NOMO-1 treated with dmso at 0.1 percent for 144 hours (cell line): ENCODE data around the gene TMEM80.
"Not testable (repeated sequence)": the region's sequence is repeated elsewhere in the genome, so short reads cannot be mapped to it uniquely, and the experiment has no call there.

Experiments
- DNase-seq: peaks from one replicate; lab custom pipeline; 2025; ENCODE audit not compliant: unreplicated experiment; lab: John Stamatoyannopoulos, UW

The TMEM80 gene

DNA sequence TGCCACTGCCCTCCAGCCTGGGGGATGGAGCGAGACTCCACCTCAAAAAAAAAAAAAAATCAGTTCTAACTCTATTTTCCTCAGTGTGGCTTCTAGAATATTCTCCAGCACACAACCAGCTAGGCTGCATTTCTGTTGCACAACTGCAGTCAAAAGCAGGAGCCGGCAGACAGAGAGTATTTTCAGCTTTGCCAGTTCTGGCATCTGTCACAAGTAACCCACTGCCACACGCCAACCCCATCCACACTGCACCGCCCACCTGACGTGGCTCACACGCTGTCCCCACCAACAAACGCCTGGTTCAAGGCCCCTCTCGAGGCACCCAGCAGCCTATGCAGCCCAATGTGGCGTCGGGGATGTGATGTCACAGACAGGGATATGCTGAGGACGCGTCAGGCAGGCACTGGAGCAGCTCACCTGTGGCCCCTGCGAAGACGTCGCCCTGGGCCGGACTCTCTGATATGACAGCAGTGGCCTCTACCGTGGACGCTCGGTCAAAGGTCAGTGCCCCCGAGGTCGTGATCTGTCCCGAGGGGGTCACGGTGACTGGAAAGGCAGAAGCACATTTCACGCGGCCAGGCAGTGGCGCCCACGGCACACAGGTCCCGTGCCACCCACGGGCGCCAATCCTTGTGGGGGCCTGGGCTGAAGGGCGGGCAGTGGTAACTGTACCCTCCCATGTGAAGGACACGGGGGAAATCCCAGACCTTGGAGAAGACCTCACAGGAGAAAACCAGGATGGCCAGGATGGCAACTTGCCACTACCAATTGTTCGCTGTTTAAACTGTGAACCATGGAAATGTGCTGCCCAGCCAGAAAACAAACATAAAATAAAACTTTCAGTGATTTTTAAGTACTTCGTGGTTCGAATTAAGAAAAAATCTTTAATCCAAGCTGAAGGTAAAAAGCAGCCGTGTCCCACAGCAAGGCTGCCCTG is 16.1 kb upstream of the TMEM80 start:
- DNase-seq, result no peak

DNA sequence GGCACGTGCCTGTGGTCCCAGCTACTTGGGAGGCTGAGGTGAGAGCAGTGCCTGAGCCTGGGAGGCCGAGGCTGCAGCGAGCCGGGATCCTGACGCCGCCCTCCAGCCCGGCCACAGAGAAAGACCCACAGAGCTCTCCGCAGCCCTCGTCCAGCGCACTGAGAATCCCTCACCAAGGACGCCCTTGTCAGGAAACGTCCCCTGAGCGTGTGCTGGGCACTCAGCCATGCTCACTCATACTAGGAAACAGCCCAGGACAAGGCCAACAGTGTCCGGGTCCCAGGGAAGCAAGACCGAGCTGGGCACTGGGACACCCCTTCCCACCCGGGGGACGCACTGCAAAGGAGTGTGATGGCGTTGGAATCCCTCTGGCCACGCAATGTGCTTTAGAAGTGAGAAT is 15.1 kb upstream of the TMEM80 start:
- no peak for DNase-seq

DNA sequence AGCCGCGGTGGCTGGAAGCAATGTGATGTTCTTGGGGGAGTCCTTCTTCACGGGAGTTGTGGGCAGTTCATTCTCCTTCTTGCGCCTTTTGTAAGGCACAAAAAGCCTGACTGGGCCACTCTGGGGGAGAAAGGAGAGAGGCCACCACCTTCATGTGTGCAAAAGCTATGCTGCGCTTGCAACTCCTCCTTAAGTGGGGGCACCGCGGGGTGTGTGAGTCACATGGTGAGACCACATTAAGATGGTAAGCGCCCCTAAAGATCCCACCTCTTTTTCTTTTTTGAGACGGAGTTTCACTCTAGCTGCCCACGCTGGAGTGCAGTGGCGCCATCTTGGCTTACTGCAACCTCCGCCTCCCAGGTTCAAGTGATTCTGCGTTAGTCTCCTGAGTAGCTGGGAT is 14.6 kb upstream of the TMEM80 start:
- DNase-seq, result no peak

DNA sequence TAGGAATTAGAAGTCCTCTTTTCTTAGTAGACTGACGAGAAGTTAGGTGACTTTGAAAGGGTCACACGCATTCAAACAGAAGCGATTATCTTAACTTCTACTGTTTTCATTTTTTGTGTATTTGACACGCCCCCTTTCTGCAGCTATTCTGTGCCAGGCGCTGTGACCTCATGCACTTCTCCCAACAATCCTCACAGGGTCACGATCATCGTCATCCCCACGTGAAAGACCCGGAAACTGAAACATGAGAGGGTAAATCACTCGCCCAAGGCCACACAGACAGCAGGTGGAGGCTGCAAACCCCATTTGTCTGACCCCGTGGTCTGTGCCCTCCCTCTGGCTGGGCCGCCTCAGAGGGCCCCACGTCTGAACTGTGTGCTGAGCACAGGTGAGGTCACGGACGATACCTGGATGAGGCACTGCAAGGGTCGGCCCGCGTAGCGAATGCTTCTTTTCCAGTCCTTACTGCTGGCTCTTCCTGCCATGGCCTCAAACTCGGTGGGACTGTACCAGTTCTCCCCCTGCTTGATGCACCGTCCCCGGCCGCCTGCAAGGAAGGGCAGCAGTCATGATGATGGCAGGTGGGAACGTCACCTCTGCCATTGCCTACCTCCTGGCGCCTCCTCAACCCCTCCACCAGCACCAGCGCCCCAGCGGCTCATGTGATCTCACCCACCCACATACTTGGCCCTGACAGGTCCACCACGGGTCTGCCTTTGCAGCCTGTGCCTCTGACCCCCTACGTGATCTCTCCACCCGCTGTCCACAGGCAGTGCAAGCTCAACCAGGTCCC is 9.0 kb upstream of the TMEM80 start:
- no peak for DNase-seq

DNA sequence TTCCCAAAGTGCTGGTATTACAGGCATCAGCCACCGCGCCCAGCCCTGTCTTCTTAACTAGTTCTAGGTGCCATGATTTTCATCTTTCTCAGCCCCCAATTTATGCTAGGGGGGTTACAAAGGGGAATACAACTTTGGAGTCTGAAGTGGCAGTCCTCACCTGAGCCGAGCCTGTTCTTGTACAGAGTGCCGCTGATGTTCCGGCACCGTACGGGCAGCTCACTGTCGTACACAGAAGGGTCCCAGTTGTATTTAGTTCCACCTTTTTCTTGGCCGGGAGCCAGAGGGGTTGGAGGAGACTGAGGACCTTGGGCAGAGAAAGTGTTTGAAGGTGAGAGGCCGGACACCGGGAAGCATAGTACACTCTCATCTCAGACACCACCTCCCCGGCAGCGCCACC is 7.9 kb upstream of the TMEM80 start:
- no peak for DNase-seq

DNA sequence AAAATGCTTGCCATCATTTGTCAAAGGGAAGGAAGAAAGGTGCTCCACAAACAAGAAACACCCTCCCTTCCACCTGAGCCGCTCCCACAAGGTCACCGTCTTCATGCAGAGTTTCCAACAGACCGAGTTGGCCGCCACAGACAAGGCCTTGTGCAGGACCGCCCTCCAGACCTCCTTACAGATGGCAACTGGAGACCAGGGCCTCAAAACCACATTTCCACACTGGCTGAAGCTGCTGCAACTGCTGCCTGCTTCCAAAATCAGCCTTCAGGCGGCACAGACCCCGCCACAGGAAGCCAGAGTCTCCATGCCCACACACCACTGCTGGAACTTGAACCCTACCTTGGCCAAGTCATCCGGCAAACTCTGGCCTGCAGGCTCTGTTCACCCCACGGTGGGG is 6.9 kb upstream of the TMEM80 start:
- DNase-seq, result no peak

DNA sequence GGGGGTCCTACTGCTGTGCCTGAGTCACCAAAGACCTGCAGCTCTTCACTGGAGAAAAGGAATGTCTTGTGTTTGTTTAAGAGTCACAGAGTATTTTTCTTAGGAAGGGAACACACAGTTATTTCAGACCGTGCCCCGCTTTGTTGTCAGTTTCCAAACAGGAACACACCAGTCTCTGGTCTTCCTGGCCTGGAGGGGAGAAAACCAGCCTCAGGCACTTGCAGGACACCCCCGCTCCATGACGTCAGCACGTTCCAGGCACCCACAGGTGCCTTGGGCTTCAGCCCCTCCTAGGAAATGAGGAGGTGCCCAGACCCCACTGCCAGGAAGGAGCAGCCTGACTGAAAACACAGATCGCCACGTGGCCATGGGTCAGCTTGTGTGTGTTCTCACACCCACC is 6.0 kb upstream of the TMEM80 start:
- no peak for DNase-seq

DNA sequence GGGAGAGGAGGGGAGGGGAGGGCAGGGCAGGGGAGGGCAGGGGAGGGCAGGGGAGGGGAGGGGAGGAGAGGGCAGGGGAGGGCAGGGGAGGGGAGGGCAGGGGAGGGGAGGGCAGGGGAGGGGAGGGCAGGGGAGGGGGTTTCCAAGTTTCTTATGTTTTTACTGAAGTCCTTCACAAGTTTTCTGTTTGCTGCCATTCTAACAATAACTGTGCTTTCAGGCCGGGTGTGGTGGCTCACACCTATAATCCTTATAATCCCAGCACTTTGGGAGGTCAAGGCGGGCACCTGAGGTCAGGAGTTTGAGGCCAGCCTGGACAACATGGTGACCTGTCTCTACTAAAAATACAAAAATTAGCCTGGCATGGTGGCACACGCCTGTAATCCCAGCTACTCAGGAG is 5.4 kb upstream of the TMEM80 start:
- DNase-seq, result not testable (repeated sequence)

DNA sequence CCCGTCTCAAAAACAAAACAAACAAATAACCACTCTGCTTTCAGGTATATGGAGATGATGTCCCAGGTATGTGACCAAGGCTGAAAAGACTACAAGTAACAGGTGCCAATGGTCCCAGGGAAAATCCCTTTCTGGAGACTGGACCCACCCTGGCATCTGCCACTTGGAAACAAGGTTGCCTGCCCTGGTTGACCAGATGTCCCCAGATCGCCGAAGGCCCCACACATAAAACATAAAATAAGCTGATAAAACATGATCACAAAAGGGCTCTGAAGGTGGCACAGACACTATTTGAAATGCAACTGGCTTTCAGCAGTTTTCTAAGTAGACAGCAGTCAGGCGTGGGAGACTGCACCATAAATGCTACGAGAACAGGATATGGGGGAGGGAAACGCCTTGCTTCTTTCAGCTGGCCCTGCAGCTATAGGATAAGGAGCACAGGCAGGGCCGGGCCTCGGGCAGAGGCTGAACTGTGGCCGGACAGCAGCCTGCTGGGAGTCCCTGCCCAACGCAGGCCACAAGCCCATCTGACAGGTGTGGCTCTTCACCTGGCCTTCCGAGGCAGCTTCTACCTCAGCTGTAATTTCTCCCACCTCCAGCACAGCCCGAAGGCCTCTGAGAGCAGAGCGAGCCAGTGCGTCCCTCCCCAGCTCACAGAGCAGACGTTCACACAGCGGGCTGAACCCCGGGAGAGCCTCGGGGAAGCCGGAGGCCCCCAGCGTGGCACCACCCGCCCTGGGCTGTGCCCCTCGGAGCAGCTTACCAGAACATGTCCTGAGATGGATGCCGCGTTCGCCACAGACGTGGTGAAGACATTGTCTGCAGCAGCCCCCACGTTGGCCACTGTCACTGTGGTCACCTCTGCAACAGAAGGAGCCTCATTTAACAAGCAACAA is 4.6 kb upstream of the TMEM80 start:
- DNase-seq, result no peak

DNA sequence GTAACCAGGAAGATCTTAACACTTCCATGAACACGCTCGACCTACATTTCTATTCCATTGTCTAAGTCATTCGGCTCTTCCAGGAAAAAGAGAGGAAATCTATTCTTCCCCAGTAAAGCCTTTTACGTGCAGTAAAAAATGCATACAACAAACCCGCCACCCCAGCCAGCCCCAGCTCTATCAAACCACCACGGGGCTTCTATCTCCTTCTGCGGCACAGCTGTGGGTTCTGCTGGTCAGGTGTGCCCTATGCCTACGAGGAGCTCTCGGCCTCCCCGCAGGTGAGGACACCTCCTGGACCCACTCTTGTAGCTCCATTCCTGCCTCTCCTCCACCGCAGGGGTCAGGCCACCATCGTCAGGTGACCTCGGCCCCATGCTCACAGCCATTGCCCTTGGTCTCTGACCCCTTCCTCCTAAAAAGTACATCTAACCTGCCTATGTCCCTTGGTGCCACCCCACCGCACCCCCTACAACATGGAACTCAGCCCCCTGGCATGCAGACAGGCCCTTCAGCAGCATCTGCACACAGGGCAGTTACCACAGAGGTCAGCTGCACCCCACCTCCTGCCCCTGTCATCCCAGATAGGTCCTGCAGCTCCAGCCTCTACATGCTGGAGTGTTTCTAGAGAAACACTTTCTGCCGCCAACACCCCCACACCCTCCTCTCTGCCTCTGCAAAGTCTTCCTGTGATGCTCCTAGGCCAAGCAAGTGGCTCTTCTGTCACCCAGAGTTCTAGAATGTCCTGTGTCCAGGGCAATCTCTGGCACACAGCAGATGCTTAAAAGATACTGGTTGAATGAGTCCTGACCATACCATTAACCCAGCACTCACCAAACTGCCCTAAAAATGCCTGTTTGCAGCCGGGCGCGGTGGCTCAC is 3.7 kb upstream of the TMEM80 start:
- DNase-seq, result no peak

DNA sequence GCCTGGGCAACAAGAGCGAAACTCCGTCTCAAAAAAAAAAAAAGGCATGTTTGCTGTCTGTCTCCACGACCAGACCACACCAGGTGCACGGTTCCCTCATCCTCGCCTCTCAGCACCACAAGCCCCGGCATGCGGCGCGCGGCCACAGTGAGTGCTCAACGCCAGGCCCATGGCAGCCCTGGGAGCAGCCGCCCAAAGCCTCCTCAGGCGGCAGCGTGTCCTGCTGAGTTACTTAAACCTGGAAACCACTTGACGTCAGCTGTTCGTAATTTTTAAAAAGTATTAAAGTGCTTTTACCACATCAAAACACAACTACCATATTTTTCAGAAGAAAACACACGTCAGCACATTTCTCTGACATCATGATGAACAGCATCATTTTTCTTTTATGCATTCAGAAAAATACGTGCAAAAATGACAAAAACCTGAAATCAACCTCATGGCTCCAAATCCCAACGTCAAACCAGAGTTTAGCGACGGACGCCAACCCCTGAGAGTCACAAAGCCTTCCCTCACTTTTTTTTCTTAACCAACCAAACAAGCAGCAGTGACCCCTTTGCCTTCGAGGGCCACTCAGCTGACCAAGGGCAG is 2.7 kb upstream of the TMEM80 start:
- DNase-seq, result no peak

DNA sequence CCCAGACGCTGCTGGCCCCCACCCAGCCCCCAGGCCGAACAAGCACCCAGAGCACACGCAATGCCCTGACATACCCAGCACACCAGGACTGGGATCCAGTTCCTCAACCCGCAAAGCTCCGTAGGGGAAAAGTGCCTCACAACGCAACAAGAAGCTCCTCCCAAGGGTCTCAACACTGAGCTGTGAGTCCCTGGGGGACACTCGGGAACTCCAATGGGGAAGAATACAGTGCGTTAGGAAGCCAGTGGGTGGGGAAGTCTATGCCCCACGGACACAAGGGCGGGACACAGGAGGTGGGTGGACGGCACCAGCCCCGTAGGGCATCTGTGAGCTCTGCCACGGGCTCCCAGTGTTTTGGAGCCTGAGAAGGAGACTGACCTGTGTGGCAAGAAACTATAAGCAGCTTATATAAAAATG is 2.2 kb upstream of the TMEM80 start:
- DNase-seq, result no peak

DNA sequence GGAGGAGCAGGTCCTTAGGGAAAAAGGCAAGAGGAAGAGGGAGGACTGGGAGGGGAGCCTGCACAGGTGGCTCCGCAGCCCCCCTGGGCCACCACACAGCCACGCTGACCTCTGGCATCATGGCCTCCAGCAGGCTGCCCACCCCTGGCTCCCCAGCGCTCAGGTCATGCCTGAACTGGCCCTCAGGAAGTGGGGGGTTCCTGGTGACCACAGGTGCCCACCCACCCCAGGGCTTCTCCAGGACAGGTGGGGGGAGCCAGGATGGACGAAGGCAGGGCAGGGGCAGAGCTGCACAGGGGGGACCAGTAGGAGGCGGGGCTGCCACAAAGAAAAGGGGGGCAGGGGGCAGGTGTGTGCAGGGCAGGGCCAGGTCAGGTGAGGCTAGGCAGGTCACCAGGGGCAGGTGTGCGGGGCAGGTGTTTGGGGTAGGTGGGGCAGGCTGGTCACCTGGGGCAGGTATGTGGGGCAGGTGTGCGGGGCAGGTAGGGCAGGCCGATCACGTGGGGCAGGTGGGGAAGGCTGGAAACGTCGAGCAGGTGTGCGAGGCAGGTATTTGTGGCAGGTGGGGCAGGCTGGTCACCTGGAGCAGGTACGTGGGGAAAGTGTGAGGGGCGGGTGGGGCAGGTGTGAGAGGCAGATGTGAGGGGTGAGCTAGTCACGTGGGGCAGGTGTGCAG is 1.6 kb upstream of the TMEM80 start:
- no peak for DNase-seq

DNA sequence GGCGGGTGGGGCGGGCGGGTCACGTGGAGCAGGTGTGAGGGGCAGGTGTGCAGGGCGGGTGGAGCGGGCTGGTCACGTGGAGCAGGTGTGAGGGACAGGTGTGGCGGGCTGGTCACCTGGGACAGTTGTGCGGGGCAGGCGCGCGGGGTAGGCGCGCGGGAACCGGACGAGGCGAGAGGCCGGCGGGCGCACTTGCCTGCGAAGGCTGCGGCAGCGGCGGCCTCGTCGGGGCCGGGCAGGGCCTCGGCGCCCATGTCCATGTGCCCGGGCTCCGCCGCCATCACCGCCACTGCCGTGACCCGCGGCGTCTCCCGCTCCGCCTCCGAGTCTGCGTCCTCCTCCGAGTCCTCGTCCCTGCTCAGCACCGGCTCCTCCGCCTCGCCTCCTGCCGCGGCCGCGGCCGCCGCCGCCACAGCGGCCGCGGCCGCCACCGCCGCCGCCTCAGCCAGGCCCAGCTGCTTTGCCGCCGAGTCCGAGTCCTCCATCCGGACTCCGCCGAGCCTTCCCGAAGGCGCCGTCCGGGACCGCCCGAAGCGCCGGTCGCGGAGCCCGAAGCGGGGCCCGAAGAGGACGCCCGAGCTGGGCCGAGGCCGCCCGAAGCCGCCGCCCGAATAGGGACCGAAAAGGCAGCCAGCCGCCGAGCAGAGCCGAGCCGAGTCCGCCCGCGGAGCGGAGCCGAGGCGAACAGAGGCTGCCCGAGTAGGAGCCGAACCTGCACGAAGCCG is 891 bp upstream of the TMEM80 start, which contains the start of gene DEAF1:
Gene DEAF1, minus strand, starts transcription at position 660 of the 725 bp plus-strand sequence. Its CDS starts 175 bp downstream, at position 485.
- peak; percentile 97 for DNase-seq

DNA sequence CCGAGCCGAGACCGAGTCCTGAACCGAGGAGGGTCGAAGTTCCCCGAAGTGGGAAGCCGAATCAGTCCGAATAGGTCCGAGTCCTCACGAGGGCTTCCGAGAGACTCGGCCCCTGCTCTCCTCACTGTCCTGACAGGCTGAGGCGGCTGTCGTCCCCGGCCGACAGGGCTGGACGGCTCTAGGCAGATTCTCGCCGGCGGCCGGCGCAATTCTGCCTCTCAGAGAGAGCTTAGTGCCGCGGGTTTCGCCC is 403 bp upstream of the TMEM80 start:
- DNase-seq, result no peak

DNA sequence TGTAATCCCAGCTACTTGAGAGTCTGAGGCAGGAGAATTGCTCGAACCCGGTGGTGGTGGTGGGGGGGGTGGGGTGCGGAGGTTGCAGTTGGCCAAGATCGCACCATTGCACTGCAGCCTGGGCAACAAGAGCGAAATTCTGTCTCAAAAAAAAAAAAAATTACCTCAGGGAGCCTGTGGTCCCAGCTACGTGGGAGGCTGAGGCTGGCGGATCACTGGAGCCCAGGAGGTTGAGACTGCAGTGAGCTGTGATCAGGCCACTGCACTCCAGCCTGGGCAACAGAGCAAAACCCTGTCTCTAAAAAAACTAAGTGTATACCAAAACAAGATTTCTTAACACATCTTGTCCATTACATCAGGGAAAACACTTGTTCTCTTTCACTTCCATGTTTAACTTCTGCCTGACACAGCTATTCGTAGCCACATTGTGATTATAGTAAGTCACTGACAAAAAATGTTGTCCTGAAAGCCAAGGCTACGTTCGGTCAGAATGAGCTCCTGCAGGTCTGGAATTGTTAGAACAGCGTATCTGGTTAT is 1.4 kb downstream of the TMEM80 start:
- peak; percentile 44 for DNase-seq

DNA sequence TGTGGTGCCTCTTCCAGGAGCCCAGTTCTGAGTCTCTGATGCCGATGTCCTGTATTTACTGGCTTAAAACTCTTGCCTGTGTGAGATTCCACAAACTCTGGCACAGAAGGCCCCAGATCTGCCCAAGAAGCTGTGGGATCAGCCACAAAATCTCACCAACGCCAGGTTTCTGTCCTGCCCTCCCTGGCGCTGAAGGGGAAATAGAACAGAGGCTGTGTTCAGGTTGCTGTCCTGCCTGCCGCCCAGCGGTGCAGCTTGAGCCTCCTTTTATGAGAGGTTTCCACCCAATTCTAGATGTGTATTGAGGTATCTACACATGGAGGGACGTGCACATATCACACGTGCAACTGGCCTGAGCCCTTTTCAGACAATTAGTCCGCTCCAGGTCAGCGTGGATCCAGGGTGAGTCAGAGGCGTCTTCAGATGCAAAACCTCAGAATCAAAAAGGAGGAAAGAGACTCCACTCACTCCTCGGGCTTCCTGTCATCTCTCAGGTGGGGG is 2.2 kb downstream of the TMEM80 start:
- peak; percentile 29 for DNase-seq

DNA sequence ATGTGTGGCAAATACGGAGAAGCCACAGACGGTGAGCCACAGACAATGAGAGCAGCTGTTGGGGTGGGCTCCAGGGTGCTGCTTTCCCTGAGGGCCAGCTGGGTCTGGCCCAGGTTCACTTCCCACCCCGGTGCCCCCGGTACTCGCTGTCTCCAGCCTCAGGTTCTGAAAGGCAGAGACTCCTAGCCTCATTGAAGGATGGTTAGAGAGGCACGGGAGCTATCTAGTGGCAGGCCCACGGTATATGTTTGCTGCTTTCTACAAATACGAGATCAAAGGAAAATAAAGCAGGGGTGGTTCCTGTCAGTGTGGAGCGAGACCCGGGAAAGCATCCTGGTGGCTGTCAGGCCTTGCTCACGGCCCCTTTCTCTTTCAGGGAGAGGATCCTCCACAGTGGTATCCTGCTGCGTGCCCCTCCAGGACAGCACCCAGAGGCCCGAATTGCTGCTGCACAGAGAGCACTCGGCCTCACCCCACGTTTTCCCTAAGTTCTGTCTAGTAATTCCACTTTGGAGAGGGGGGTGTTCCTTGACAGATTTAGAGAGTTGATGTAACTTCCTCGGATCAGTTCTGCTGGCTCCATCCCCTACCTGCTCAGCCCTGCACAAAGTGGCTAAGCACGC is 3.0 kb downstream of the TMEM80 start:
- no peak for DNase-seq
